OCI-LY1 (cell line): ENCODE measurements around the gene CBX7.

ENCODE experiments used
- H2AFZ ChIP-seq: fragments of 200-600 bp; sonication (generic), shearing (Covaris generic); 2 replicates; pipeline ENCODE4 v1.6.0; 2014; ENCODE audit warnings: antibody characterized with exemption, mild to moderate bottlenecking, low read length
- H3F3A ChIP-seq: fragments of 200-600 bp; sonication (generic), shearing (Covaris generic); 2 replicates; pipeline ENCODE4 v1.6.0; 2014; ENCODE audit warnings: mild to moderate bottlenecking, antibody characterized with exemption, low read length, moderate library complexity; ENCODE audit not compliant: insufficient read depth
- H3K27ac ChIP-seq: fragments of 200-600 bp; sonication (generic); 2 replicates; pipeline ENCODE4 v1.5.1; 2014; ENCODE audit warnings: low read length, mixed run types, mild to moderate bottlenecking, low read depth; ENCODE audit not compliant: poor library complexity, severe bottlenecking
- H3K27me3 ChIP-seq: fragments of 200-600 bp; sonication (generic); 2 replicates; pipeline ENCODE4 v1.6.0; 2014; ENCODE audit warnings: antibody characterized with exemption, mild to moderate bottlenecking, low read length, moderate library complexity; ENCODE audit not compliant: insufficient read depth
- H3K36me3 ChIP-seq: fragments of 200-600 bp; sonication (generic); 2 replicates; pipeline ENCODE4 v1.6.1; 2014; ENCODE audit warnings: mild to moderate bottlenecking, antibody characterized with exemption, low read length, moderate library complexity, mixed read lengths; ENCODE audit not compliant: insufficient read depth
- H3K4me1 ChIP-seq: fragments of 200-600 bp; sonication (generic); 2 replicates; pipeline ENCODE4 v1.5.1; 2014; ENCODE audit warnings: mild to moderate bottlenecking, low read length, moderate library complexity; ENCODE audit not compliant: insufficient read depth, severe bottlenecking
- H3K4me2 ChIP-seq: fragments of 200-600 bp; sonication (generic), shearing (Covaris generic); 2 replicates; pipeline ENCODE4 v1.6.1; 2014; ENCODE audit warnings: low read length
- H3K4me3 ChIP-seq: fragments of 200-600 bp; sonication (generic); 2 replicates; pipeline ENCODE4 v1.5.1; 2014; ENCODE audit warnings: low read length, low read depth, mild to moderate bottlenecking, mixed read lengths; ENCODE audit not compliant: poor library complexity, severe bottlenecking
- H3K79me2 ChIP-seq: fragments of 200-600 bp; shearing (Covaris generic); 2 replicates; pipeline ENCODE4 v1.6.1; 2016; ENCODE audit warnings: mixed run types, low read length, mixed read lengths; ENCODE audit not compliant: insufficient read depth
- H3K9ac ChIP-seq: fragments of 200-600 bp; sonication (generic), shearing (Covaris generic); 2 replicates; pipeline ENCODE4 v1.6.1; 2014; ENCODE audit warnings: mild to moderate bottlenecking, low read length, mixed read lengths
- H3K9me2 ChIP-seq: fragments of 200-600 bp; sonication (generic), shearing (Covaris generic); 2 replicates; pipeline ENCODE4 v1.6.1; 2014; ENCODE audit warnings: low read depth, mild to moderate bottlenecking, low read length, mixed read lengths
- H3K9me3 ChIP-seq: fragments of 200-600 bp; shearing (Covaris generic); 2 replicates; pipeline ENCODE4 v1.6.1; 2014; ENCODE audit warnings: low read length, mixed read lengths
- H4K20me1 ChIP-seq: fragments of 200-600 bp; sonication (generic), shearing (Covaris generic); 2 replicates; pipeline ENCODE4 v1.6.0; 2016; ENCODE audit warnings: mild to moderate bottlenecking, low read length; ENCODE audit not compliant: insufficient read depth
- EZH2 ChIP-seq: fragments of 200-600 bp; sonication (generic), shearing (Covaris generic); IDR thresholded peaks from 2 replicates; pipeline ENCODE4 v1.8.0; 2017; ENCODE audit warnings: borderline replicate concordance, mixed run types, mild to moderate bottlenecking, antibody characterized with exemption, low read length, moderate library complexity, mixed read lengths
- TF ChIP-seq, protein P1 (sequence below): fragments of 200-600 bp; sonication (generic), shearing (Covaris generic); IDR thresholded peaks from 2 replicates; pipeline ENCODE4 v1.5.1; 2017; ENCODE audit warnings: mild to moderate bottlenecking, antibody characterized with exemption, low read length, moderate library complexity, mixed read lengths

The CBX7 gene

GRCh38 chr22:39130892-39131855 lies 21.3 kb downstream of the CBX7 start:
- Histone ChIP-seq H2AFZ (no peak overlapping the region), H3K36me3 (peaks cover 8% of the 10 kb centered on the region; the same call in 1 of the 2 replicates), H3K79me2 (no peaks in the 10 kb centered on the region), H3K27ac (no peak overlapping the region), H3K4me2 (no peak overlapping the region), H3K4me1 (no peaks in the 10 kb centered on the region), H3K4me3 (no peak overlapping the region), H3K9me2 (no peaks in the 10 kb centered on the region), H4K20me1 (no peaks in the 10 kb centered on the region), H3K9me3 (no peaks in the 10 kb centered on the region), H3K27me3 (peaks cover 4% of the 10 kb centered on the region; the same call in 1 of the 2 replicates), H3K9ac (no peak overlapping the region), H3F3A (no peaks in the 10 kb centered on the region)
- no peak for TF ChIP-seq EZH2
- TF ChIP-seq, protein P1, sequence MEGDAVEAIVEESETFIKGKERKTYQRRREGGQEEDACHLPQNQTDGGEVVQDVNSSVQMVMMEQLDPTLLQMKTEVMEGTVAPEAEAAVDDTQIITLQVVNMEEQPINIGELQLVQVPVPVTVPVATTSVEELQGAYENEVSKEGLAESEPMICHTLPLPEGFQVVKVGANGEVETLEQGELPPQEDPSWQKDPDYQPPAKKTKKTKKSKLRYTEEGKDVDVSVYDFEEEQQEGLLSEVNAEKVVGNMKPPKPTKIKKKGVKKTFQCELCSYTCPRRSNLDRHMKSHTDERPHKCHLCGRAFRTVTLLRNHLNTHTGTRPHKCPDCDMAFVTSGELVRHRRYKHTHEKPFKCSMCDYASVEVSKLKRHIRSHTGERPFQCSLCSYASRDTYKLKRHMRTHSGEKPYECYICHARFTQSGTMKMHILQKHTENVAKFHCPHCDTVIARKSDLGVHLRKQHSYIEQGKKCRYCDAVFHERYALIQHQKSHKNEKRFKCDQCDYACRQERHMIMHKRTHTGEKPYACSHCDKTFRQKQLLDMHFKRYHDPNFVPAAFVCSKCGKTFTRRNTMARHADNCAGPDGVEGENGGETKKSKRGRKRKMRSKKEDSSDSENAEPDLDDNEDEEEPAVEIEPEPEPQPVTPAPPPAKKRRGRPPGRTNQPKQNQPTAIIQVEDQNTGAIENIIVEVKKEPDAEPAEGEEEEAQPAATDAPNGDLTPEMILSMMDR = no peak

DNA sequence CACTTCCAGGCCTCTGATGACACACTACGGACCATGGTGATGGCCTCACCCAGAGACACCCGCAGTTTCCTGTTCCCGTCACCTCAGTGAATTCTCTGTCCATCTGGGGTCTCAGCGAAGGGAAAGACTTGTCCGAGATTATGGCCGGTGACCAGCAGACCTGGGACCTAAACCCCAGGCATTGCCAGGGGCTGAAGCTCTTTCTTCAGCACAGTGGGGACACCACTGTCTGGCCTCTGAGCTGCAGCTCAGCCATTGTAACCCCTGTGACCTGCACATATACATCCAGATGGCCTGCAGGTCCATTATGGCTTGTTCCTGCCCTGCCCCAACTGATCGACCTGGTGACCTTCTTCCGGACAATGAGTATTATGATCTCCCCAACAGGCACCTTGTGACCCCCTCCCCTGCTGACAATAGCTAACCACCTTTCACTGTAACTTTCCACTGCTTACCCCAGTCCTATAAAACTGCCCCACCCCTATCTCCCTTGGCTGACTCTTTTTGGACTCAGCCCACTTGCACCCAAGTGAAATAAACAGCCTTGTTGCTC lies 22.3 kb downstream of the CBX7 start:
- H4K20me1 ChIP-seq = no peaks in the 10 kb centered on the region
- TF ChIP-seq, protein P1 = no peak
- TF ChIP-seq EZH2 = no peak
- no peaks in the 10 kb centered on the region for H3K9me2 ChIP-seq
- H3K27me3 ChIP-seq = peaks cover 4% of the 10 kb centered on the region; the same call in 1 of the 2 replicates
- no peak overlapping the region for H3K27ac ChIP-seq
- H3K36me3 ChIP-seq = peaks cover 8% of the 10 kb centered on the region; the same call in 1 of the 2 replicates
- no peaks in the 10 kb centered on the region for H3K9me3 ChIP-seq
- H2AFZ ChIP-seq = no peak overlapping the region
- H3F3A ChIP-seq = no peaks in the 10 kb centered on the region
- no peaks in the 10 kb centered on the region for H3K4me1 ChIP-seq
- no peak overlapping the region for H3K4me2 ChIP-seq
- no peak overlapping the region for H3K9ac ChIP-seq
- no peaks in the 10 kb centered on the region for H3K79me2 ChIP-seq
- H3K4me3 ChIP-seq = no peak overlapping the region

DNA sequence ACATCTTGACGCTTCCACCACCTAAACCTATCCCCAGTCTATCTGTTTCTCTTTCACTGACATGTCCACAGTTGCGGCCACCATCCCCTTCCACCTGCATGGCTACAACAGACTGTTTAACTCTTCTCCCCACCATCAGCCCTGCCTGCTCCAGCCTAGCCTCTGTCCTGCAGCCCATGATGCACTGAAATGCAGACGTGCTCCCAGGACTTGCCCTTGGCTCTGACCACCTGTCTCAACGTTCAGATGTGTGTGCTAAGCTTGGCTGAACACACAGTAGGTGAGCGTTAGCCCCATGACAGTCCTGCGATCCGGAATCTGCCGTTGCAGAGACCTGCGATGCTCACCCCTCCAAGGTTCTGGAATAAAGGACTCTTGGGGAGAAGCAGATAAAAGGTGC lies 22.7 kb downstream of the CBX7 start:
- Histone ChIP-seq H3K36me3 (peaks cover 8% of the 10 kb centered on the region; the same call in 1 of the 2 replicates), H3K4me2 (no peak overlapping the region), H3F3A (no peaks in the 10 kb centered on the region), H3K9me2 (no peaks in the 10 kb centered on the region), H3K4me3 (no peak overlapping the region), H3K9me3 (no peaks in the 10 kb centered on the region), H4K20me1 (no peaks in the 10 kb centered on the region), H3K27me3 (peaks cover 4% of the 10 kb centered on the region; the same call in 1 of the 2 replicates), H3K4me1 (no peaks in the 10 kb centered on the region), H2AFZ (no peak overlapping the region), H3K27ac (no peak overlapping the region), H3K79me2 (no peaks in the 10 kb centered on the region), H3K9ac (no peak overlapping the region)
- TF ChIP-seq, protein P1 = no peak
- no peak for TF ChIP-seq EZH2
